HepG2 (cell line): ENCODE results near the gene APOC1.

Experiments
- HHEX ChIP-seq: IDR thresholded peaks from 2 replicates; pipeline ENCODE4 v1.6.1; 2016; ENCODE audit warnings: control low read depth
- JUN ChIP-seq: sonication (generic); formaldehyde crosslinking; IDR thresholded peaks from 2 replicates; pipeline ENCODE4 v1.4.0; 2020; ENCODE audit warnings: mild to moderate bottlenecking, missing genetic modification reagents
- NCOR1 ChIP-seq: fragments of 200-600 bp; sonication (generic); IDR thresholded peaks from 2 replicates; pipeline ENCODE4 v1.7.0; 2017; ENCODE audit warnings: antibody characterized with exemption, low read length, borderline replicate concordance
- ONECUT2 ChIP-seq: sonication (generic); formaldehyde crosslinking; IDR thresholded peaks from 2 replicates; pipeline ENCODE4 v1.4.0; 2020; ENCODE audit warnings: missing genetic modification reagents
- PCBP2 ChIP-seq: fragments of 200-400 bp; formaldehyde crosslinking; optimal IDR thresholded peaks from 2 replicates; pipeline ENCODE3; 2018; ENCODE audit warnings: low read length, low read depth; ENCODE audit not compliant: poor library complexity, severe bottlenecking
- SIN3A ChIP-seq: IDR thresholded peaks from 2 replicates; pipeline ENCODE4 v1.6.1; 2011; ENCODE audit warnings: low read depth, mild to moderate bottlenecking, control low read depth, low read length, borderline replicate concordance
- SMARCE1 ChIP-seq: fragments of 450-650 bp; IDR thresholded peaks from 2 replicates; pipeline ENCODE4 v1.6.1; 2017; ENCODE audit warnings: borderline replicate concordance
- TCF7L2 ChIP-seq: IDR thresholded peaks from 2 replicates; pipeline ENCODE4 v1.6.1; 2011; ENCODE audit warnings: mild to moderate bottlenecking, low read depth, low read length, moderate library complexity
- ZBTB42 ChIP-seq: sonication (generic); formaldehyde crosslinking; IDR thresholded peaks from 2 replicates; pipeline ENCODE4 v1.5.0; 2020; ENCODE audit warnings: mild to moderate bottlenecking, missing genetic modification reagents
- ZBTB7A ChIP-seq: sonication (generic); formaldehyde crosslinking; IDR thresholded peaks from 2 replicates; pipeline ENCODE4 v1.8.0; 2022; ENCODE audit warnings: mild to moderate bottlenecking, missing genetic modification reagents
- ZNF546 ChIP-seq: sonication (generic); formaldehyde crosslinking; conservative IDR thresholded peaks from 2 replicates; pipeline ENCODE4 v1.8.1; 2023; ENCODE audit warnings: mild to moderate bottlenecking, missing genetic modification reagents
- ZNF644 ChIP-seq: IDR thresholded peaks from 2 replicates; pipeline ENCODE4 v1.6.1; 2016; ENCODE audit warnings: low read depth
- ZNF777 ChIP-seq: sonication (generic); formaldehyde crosslinking; IDR thresholded peaks from 2 replicates; pipeline ENCODE4 v1.4.0; 2020; ENCODE audit warnings: missing genetic modification reagents
- TF ChIP-seq, protein P1 (sequence below): sonication (generic); formaldehyde crosslinking; IDR thresholded peaks from 2 replicates; pipeline ENCODE4 v1.5.0; 2020; ENCODE audit warnings: missing genetic modification reagents

- no peak for TF ChIP-seq ONECUT2 (CRISPR knock-in tag)
- TF ChIP-seq HHEX (CRISPR knock-in tag) = no peak
- no peak for TF ChIP-seq ZNF777 (CRISPR knock-in tag)
- no peak for TF ChIP-seq SMARCE1
- no peak for TF ChIP-seq PCBP2
- no peak for TF ChIP-seq NCOR1
- no peak for TF ChIP-seq ZNF546 (CRISPR knock-in tag)
- TF ChIP-seq TCF7L2 = no peak
- TF ChIP-seq, protein P1, sequence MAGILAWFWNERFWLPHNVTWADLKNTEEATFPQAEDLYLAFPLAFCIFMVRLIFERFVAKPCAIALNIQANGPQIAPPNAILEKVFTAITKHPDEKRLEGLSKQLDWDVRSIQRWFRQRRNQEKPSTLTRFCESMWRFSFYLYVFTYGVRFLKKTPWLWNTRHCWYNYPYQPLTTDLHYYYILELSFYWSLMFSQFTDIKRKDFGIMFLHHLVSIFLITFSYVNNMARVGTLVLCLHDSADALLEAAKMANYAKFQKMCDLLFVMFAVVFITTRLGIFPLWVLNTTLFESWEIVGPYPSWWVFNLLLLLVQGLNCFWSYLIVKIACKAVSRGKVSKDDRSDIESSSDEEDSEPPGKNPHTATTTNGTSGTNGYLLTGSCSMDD = no peak
- no peak for TF ChIP-seq ZNF644 (CRISPR knock-in tag)
- TF ChIP-seq JUN (CRISPR knock-in tag) = no peak
- no peak for TF ChIP-seq SIN3A
- TF ChIP-seq ZBTB42 (CRISPR knock-in tag) = no peak
- no peak for TF ChIP-seq ZBTB7A (CRISPR knock-in tag)
Observed at GRCh38 chr19:44908074-44908835, 6.2 kb upstream of the APOC1 start.
